Right cardiac atrium (tissue), 5 donors: ENCODE measurements around the gene CLSTN2. TPM values are rescaled to one million over a fixed set of nuclear protein-coding genes. Genes with fewer than 3 reads are reported as not detected.
A peak's percentile ranks its signal among the peaks of the same experiment; 100 is the strongest.

Source experiments
- ATAC-seq, 2 donors: fragments of 200-7000 bp; cut with Tn5 transposase; one replicate each; pipeline versions ENCODE4 v1.8.0 to v1.9.1; 2020; ENCODE audit warnings: moderate library complexity in 2 of 2, mild to moderate bottlenecking in 1 of 2
- DNase-seq, 3 donors: peaks; one replicate each; pipeline ENCODE4 v3.0.0-alpha.2; 2020
- H3K27ac ChIP-seq: one replicate; pipeline ENCODE4 v1.5.1; 2013; ENCODE audit warnings: mild to moderate bottlenecking, low read length, control low read depth, moderate library complexity
- H3K27me3 ChIP-seq: one replicate; pipeline ENCODE4 v1.6.1; 2013; ENCODE audit not compliant: control insufficient read depth, insufficient read depth
- H3K4me1 ChIP-seq: one replicate; pipeline ENCODE4 v1.6.1; 2013; ENCODE audit warnings: low read length; ENCODE audit not compliant: control insufficient read depth, insufficient read depth
- H3K4me3 ChIP-seq: one replicate; pipeline ENCODE4 v1.5.1; 2013; ENCODE audit warnings: low read length, control low read depth
- H3K9me3 ChIP-seq: one replicate; pipeline ENCODE4 v1.6.1; 2013; ENCODE audit warnings: low read length; ENCODE audit not compliant: control insufficient read depth
- WGBS: extraction: QIAGEN DNeasy Blood & Tissue Kit; methylation state at CpG from one replicate; pipeline ENCODE4 v1.1.7; 2013; 5-methylcytosine and 5-hydroxymethylcytosine counted together
- intact Hi-C, 4 donors: fragments of 100-400 bp; cut with DNase I; formaldehyde crosslinking; loops; one replicate each; pipeline versions ENCODE4 v1.11.0 to v1.14.0; 2022 to 2023
- polyA plus RNA-seq: library from polyadenylated mRNA; stranded (reverse); fragments of 200-250 nt; gene quantifications from one replicate; pipeline ENCODE4 v1.2.3, GENCODE V29; 2013
- total RNA-seq, 4 donors: library from RNA; stranded (reverse); fragmentation: NEBNext Ultra II Directional; extraction: Animal tissue kit (Norgen Biotek cat#: 25700); gene quantifications; one replicate each; pipeline ENCODE4 v1.2.1, GENCODE V29; 2021
- donor health status: healthy with polysubstance abuse.
- donor health status: DM: no; HTN: yes; CAD: no.
- donor health status: DM: no; HTN: no; CAD: no.
- donor health status: DM: no; HTN: yes; CAD: no; lungs with severe emphysema.
- donor health status: DM: yes; HTN: yes; CAD: no.

Gene CLSTN2
- total and polyA plus RNA-seq, 5 donors: 3.7 to 31.5 (median 24.8) TPM

DNA sequence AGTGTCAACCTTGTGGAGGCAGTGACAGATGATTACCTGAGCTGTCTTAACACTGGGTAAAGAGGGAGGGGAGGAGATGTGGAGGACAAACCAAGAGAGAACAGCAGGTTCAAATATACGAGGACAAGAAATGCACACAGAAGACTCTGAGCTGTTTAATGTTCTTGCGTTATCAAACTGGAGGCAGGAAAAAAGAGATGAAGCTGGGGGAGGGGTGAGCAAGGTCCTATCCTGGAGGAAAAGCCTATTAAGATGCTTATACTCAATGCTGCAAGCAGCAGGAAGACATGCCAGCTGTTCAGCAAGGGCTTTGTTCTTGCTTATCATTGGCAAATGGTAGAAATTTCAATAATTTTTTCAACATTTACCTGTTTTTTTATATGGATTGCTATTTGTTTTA lies 397.1 kb downstream of the CLSTN2 start:
- ATAC-seq: no peak
- no peak for DNase-seq
- no peak overlapping the region for H3K27ac ChIP-seq
- intact Hi-C loops: no loop called here
- no peaks in the 10 kb centered on the region for H3K4me1 ChIP-seq
- no peaks in the 10 kb centered on the region for H3K9me3 ChIP-seq
- H3K27me3 ChIP-seq: no peaks in the 10 kb centered on the region
- WGBS: 42% methylated on average over 2 of the region's 2 CpGs
- H3K4me3 ChIP-seq: no peak overlapping the region

DNA sequence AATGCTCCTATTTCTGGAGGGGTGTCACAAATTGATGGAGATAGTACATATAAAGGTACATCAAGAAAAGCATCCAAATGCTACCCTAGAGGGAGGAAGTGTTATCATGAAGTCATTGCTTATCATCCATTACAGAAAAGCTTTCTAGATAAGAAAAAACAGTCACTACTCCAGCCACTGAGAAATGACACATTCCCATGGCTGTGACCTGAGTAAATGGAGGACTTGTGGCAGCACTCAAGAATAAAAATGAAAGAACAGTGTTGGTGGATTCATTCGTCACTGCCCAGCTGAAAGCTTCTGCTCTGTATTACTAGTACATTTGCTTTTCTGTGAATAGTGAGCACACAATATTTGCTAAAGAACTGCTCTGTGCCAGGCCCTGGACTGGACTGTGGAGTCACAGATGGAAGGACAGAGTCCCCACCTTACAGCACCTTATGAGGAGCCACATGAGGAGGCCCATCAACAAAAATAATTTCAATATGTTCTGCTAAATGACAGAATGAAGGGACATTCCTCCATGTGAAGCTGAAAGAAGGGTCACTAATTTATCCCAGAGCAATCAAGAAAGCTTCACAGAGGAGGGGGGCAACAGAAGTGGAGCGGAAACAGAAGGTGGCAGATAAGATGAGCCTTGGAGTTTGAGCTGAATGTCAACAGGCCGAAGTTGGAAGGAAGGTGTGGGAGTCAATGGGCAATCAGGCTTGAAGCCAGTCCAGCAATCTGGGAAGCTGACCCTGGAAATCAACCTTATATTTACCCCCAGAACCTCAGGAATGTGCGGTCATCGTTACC lies 399.3 kb downstream of the CLSTN2 start:
- 69% methylated on average over 5 of the region's 5 CpGs for WGBS
- H3K9me3 ChIP-seq: no peaks in the 10 kb centered on the region
- intact Hi-C loops: no loop called here
- no peaks in the 10 kb centered on the region for H3K4me1 ChIP-seq
- DNase-seq: no peak
- H3K27ac ChIP-seq: no peak overlapping the region
- H3K27me3 ChIP-seq: no peaks in the 10 kb centered on the region
- H3K4me3 ChIP-seq: no peak overlapping the region
- no peak for ATAC-seq

DNA sequence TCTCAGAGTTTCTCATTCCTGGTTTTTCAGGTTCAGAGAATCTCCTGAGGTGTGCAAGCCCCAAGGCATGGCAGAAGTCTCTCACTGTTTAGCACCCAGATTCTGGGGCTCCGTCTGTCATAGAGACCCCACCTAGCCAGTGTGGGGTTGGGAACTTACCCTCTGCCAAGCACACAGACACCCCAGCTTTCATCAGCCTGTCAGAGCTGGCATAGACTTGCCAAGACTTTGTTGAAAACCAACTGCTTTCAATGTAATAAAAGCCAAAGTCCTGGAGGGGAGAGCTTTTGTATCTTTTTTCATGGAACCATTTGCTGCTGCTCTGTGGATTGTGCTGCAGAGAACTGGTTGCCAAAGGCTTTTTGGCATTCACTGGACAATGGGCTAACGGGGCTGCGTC lies 401.5 kb downstream of the CLSTN2 start:
- Histone ChIP-seq H3K27ac (no peak overlapping the region), H3K4me1 (no peaks in the 10 kb centered on the region), H3K9me3 (no peaks in the 10 kb centered on the region), H3K4me3 (no peak overlapping the region), H3K27me3 (no peaks in the 10 kb centered on the region)
- DNase-seq (no peak), ATAC-seq (no peak)
- 62% methylated on average over 3 of the region's 3 CpGs for WGBS
- intact Hi-C loops: no loop called here

DNA sequence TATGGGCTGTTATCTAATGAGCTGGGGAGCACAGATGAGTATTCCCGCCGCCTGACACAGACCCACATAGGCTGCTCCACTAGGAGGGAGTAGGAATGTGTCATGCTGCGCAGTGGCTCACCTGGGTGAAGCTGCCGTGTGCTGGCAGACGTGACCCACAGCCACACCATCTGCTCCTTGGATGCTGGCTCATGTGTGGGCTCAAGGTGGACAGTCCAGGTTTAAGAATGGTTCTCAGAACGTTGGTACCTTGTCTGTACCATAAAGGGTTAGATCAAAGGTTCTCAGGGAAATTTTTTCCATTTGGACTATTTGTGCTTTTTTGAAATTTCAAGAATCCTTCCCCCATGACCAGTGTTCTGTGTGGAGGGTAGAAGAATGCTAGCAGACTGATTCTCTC lies 403.9 kb downstream of the CLSTN2 start:
- intact Hi-C loops: no loop called here
- Histone ChIP-seq H3K27ac (no peak overlapping the region), H3K9me3 (no peaks in the 10 kb centered on the region), H3K4me3 (no peak overlapping the region), H3K4me1 (no peaks in the 10 kb centered on the region), H3K27me3 (no peaks in the 10 kb centered on the region)
- DNase-seq: no peak
- WGBS: 87% methylated on average over 6 of the region's 6 CpGs
- ATAC-seq: no peak

DNA sequence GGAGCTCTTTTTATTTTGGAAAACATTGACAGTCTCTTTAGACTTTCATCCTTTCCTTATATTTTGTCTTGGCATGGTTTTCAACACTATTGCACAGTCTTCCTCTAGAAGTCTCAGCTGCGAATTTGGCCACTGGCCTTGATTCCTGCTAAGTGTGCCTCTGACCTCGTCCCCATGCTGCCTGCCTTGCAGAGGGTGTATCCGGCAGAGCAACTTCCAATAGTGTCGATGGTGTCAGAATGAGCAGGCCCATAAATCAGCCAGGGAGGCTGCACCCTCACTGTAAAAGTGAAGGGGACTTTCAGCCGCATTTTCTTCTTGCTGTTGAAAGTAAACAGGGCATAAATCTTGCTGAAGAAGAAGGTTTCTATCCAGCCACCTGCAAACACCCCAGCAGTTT lies 406.2 kb downstream of the CLSTN2 start:
- no peak overlapping the region for H3K27ac ChIP-seq
- H3K27me3 ChIP-seq: no peaks in the 10 kb centered on the region
- H3K9me3 ChIP-seq: no peaks in the 10 kb centered on the region
- H3K4me3 ChIP-seq: no peak overlapping the region
- no peaks in the 10 kb centered on the region for H3K4me1 ChIP-seq
- intact Hi-C loops: no loop called here
- peak in 1 of 2 donors; percentile 55 for ATAC-seq
- 57% methylated on average over 5 of the region's 5 CpGs for WGBS
- peak; percentile 51 to 63 (median 54) for DNase-seq

DNA sequence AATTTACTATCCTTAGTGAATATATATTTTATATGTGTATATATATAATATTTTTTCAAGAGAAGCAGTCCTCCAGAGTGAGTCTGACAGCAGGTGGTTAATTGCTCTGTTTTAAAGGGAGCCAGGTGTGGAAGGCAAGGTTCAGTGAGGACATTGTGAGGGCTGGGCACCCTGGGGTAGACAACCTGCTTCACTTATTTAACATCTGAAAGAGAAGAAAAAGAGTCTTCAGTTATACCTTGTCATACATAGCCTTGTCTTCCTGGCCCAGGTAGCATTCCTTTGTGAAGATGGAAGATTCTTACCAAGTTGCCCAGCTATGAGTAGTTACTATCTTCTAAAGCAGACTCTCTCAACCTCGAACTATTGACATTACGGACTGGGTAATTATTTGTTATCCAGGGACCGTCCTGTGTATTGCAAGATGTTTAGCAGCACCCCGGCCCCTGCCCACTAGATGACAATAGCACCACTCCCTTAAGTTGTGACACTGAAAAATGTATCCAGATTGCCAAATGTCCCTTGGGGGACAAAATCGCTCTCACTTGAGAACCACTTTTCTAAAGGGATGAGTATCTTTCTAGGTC lies 406.9 kb downstream of the CLSTN2 start:
- no peak overlapping the region for H3K4me3 ChIP-seq
- H3K27me3 ChIP-seq: no peaks in the 10 kb centered on the region
- no peaks in the 10 kb centered on the region for H3K4me1 ChIP-seq
- H3K27ac ChIP-seq: no peak overlapping the region
- no peak for DNase-seq
- no peaks in the 10 kb centered on the region for H3K9me3 ChIP-seq
- intact Hi-C loops: no loop called here
- 92% methylated on average over 5 of the region's 5 CpGs for WGBS
- ATAC-seq: no peak

DNA sequence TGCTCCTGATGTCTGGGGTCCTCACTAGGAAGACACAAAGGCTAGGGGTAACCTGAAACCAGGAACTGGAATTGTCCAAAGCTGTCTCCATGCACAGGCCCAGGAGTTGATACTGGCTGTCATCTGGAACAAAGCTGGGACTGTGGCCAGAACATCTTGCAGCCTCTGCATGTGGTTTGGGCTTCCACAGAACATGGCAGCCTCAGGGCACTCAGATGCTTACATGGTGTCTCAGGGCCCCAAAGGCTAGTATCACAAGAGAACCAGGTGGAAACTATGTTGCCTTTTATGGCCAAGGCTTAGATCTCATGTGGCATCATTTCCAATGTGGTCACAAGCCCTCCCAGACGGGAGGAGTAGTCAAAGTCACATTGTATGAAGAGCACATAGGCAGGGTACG lies 407.7 kb downstream of the CLSTN2 start:
- Histone ChIP-seq H3K9me3 (no peaks in the 10 kb centered on the region), H3K27ac (no peak overlapping the region), H3K27me3 (no peaks in the 10 kb centered on the region), H3K4me3 (no peak overlapping the region), H3K4me1 (no peaks in the 10 kb centered on the region)
- DNase-seq (no peak), ATAC-seq (no peak)
- intact Hi-C loops: no loop called here
- 70% methylated on average over 2 of the region's 2 CpGs for WGBS

DNA sequence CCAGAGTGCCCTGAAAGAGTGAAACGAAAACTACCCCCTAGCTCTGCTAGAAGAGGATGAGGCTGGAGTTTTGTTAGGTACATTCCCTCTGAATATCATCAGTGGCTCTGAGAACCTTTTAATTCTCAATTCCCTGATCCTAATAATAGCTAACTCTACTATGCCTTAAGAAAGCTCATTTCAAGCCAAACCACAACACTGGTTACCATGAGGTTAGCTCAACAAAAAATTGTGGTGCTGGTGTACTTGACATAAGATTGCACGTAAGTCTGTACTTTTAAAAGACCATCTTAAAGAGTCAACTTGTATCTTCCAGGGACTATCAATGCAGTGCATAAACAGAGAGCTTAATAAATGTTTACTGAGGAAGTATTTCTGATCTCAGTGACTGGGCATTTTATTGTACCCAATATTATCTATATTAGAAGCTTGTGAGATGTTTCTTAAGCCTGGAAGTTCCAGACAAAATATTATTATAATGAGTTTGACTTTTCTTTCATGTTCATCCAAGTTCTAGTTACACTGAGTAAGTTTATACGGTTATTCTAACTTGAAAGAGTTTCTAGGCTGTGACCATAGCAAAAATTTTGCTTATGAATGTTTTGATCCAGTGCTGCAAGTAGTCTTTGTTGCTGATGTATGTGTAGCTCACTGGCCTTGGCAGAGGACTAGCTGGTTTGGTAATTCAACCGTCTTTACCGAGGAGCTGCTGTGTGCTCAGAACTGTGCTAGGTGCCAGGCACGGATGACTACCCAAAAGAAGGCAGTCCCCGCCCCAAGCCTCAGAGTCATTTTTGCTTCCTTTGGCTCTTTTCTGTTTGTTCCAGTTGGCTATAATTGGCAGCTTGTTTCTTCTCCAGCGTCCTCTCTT lies 408.5 kb downstream of the CLSTN2 start:
- no peaks in the 10 kb centered on the region for H3K27me3 ChIP-seq
- H3K4me3 ChIP-seq: no peak overlapping the region
- no peak overlapping the region for H3K27ac ChIP-seq
- intact Hi-C loops: no loop called here
- 78% methylated on average over 8 of the region's 8 CpGs for WGBS
- no peaks in the 10 kb centered on the region for H3K9me3 ChIP-seq
- H3K4me1 ChIP-seq: no peaks in the 10 kb centered on the region
- ATAC-seq (no peak), DNase-seq (no peak)

DNA sequence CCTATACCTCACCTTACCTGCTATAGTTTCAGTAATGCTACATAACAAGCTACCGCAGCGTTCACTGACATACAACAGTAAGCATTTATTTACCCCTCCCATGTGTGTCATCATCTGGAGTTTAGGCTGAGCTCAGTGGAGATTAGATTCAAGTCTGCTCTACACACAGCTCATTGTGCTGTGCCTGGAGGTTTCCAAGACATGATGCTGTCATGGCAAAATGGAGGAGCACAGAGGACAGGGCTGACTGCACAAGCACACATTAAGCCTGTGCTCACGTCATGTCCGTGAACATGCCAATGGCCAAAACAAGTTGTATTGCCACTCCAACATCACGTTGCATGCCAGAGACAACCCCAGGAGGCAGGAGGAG lies 409.1 kb downstream of the CLSTN2 start:
- intact Hi-C loops: no loop called here
- Histone ChIP-seq H3K27ac (no peak overlapping the region), H3K9me3 (no peaks in the 10 kb centered on the region), H3K4me1 (no peaks in the 10 kb centered on the region), H3K27me3 (no peaks in the 10 kb centered on the region), H3K4me3 (no peak overlapping the region)
- DNase-seq: no peak
- no peak for ATAC-seq
- WGBS: 76% methylated on average over 5 of the region's 5 CpGs

DNA sequence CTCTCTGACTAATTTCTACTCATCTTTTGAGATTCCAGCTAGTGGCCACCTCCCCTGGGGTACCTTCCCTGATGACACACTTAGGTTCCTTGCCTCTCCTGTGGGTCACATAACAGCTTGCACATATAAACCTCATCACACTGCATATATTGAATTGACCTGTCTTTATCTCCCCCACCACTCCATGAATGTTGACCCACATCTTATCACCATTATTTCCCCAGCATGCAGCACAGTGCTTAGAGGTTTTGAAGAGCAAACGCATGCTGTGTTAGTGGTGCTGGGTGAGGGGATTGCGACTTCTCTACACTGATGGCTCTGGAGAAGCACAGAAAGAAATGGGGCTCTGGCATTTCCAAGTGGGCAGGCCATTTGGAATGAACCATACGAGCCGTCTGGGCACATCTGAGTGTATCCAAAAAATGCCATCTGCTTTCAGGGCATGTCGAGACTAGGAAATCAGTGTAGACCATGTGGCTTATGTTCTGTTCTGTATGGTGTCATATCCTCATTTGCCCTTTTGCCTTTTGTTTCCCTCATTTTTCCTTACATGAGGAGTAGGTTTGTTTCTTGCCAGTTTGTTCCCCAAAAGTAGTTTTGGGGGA lies 409.7 kb downstream of the CLSTN2 start:
- Histone ChIP-seq H3K4me1 (no peaks in the 10 kb centered on the region), H3K9me3 (no peaks in the 10 kb centered on the region), H3K4me3 (no peak overlapping the region), H3K27ac (no peak overlapping the region), H3K27me3 (no peaks in the 10 kb centered on the region)
- intact Hi-C loops: no loop called here
- DNase-seq (no peak), ATAC-seq (no peak)
- WGBS: 80% methylated on average over 5 of the region's 5 CpGs

DNA sequence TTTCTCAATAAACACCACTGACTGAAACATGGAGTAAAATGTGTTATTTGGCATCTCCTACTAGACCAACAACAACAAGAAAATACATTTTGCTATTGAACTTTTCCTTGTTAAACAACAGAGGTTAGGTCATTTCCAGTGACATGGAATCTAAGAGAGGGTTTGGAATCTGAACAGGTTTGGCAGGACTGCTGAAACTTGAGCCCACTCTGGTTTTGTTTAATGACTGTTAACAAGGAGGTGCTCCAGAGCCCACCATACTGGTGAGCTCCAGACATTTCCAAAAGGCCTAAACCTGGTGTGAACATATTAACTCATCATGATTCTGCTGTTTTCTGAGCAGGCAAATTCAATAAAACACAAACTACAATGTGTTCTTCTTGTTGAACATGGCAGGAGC lies 412.2 kb downstream of the CLSTN2 start:
- DNase-seq (no peak), ATAC-seq (no peak)
- Histone ChIP-seq H3K9me3 (no peaks in the 10 kb centered on the region), H3K27ac (no peak overlapping the region), H3K4me1 (no peaks in the 10 kb centered on the region), H3K27me3 (no peaks in the 10 kb centered on the region), H3K4me3 (no peak overlapping the region)
- intact Hi-C loops: no loop called here
